ENCODE data around the gene GAD1. TPM values are rescaled to one million over a fixed set of nuclear protein-coding genes. Genes with fewer than 3 reads are reported as not detected.

GAD1 gene
- total RNA-seq, 2 experiments from 2014 or later = not detected

GRCh38 chr2:170840717-170841210 lies 24.1 kb downstream of the GAD1 start:
- H3K4me1 ChIP-seq (ENCODE audit: insufficient read depth, low read length, poor library complexity, severe bottlenecking) = no peaks in the 10 kb centered on the region
- no peaks in the 10 kb centered on the region for H3K79me2 ChIP-seq (ENCODE audit: insufficient read depth, low read depth, low read length)
- no peak overlapping the region for H3K4me3 ChIP-seq (ENCODE audit: low read depth, low read length, poor library complexity, severe bottlenecking)
- no peaks in the 10 kb centered on the region for H4K20me1 ChIP-seq (ENCODE audit: insufficient read depth, low read length)
- no peaks in the 10 kb centered on the region for H3K9me2 ChIP-seq (ENCODE audit: insufficient read depth, low read length)
- no peak overlapping the region for H3K4me2 ChIP-seq (ENCODE audit: low read length)
- H3K27ac ChIP-seq (ENCODE audit: low read depth, low read length, poor library complexity, severe bottlenecking) = no peak overlapping the region
- BruUV-seq (replicated peaks) = no TSS peak
- TF ChIP-seq, protein P1, sequence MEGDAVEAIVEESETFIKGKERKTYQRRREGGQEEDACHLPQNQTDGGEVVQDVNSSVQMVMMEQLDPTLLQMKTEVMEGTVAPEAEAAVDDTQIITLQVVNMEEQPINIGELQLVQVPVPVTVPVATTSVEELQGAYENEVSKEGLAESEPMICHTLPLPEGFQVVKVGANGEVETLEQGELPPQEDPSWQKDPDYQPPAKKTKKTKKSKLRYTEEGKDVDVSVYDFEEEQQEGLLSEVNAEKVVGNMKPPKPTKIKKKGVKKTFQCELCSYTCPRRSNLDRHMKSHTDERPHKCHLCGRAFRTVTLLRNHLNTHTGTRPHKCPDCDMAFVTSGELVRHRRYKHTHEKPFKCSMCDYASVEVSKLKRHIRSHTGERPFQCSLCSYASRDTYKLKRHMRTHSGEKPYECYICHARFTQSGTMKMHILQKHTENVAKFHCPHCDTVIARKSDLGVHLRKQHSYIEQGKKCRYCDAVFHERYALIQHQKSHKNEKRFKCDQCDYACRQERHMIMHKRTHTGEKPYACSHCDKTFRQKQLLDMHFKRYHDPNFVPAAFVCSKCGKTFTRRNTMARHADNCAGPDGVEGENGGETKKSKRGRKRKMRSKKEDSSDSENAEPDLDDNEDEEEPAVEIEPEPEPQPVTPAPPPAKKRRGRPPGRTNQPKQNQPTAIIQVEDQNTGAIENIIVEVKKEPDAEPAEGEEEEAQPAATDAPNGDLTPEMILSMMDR (conservative IDR thresholded peaks at IDR 0.05; ENCODE audit: low read length) = no peak
- no peak for TF ChIP-seq EZH2phosphoT487 (IDR thresholded peaks at IDR 0.05; ENCODE audit: borderline replicate concordance, low read depth, low read length)
- H2AFZ ChIP-seq (ENCODE audit: low read length) = no peak overlapping the region
- H3K9me3 ChIP-seq (ENCODE audit: low read length) = no peaks in the 10 kb centered on the region
- ChIA-PET POLR2A (interaction anchor here (0.6 kb wide), 1 partner anchor 514 kb away, joined by 3 read pairs; no protein-coding TSS in a partner anchor), CTCF (ENCODE audit: unreplicated experiment) (no interaction called here)
- DNase-seq (ENCODE audit: low spot score) = no peak
- H3K36me3 ChIP-seq (ENCODE audit: insufficient read depth, low read length) = no peaks in the 10 kb centered on the region
- intact Hi-C loops (cut with micrococcal nuclease; ENCODE audit: unreplicated experiment) = no loop called here

DNA sequence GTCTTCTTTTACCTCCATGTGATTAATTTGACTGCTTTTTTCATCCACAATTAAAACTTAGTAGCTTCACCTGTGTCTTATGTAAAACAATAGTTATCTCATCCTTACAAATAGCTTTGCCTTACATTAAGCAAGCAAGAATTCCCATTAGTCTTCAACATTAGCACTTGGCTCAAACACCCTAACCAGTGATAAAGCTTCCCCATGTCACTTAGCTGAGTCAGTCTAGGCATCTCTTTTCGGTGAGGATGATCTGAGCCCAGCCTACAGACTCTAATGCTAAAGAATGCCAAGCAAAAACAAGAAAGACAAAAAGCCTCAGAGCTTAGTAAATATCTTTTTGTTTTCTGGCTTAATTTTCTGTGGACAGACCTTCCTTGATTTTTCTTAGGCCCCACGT lies 26.1 kb downstream of the GAD1 start:
- no peaks in the 10 kb centered on the region for H4K20me1 ChIP-seq (ENCODE audit: insufficient read depth, low read length)
- no peak overlapping the region for H3K27ac ChIP-seq (ENCODE audit: low read depth, low read length, poor library complexity, severe bottlenecking)
- TF ChIP-seq, protein P1 (conservative IDR thresholded peaks at IDR 0.05; ENCODE audit: low read length) = no peak
- TF ChIP-seq EZH2phosphoT487 (IDR thresholded peaks at IDR 0.05; ENCODE audit: borderline replicate concordance, low read depth, low read length) = no peak
- H3K4me2 ChIP-seq (ENCODE audit: low read length) = no peak overlapping the region
- BruUV-seq (replicated peaks) = no TSS peak
- CTCF ChIA-PET (ENCODE audit: unreplicated experiment) = no interaction called here
- H3K9me2 ChIP-seq (ENCODE audit: insufficient read depth, low read length) = no peaks in the 10 kb centered on the region
- intact Hi-C loops (cut with micrococcal nuclease; ENCODE audit: unreplicated experiment) = no loop called here
- H3K9me3 ChIP-seq (ENCODE audit: low read length) = no peaks in the 10 kb centered on the region
- no peaks in the 10 kb centered on the region for H3K36me3 ChIP-seq (ENCODE audit: insufficient read depth, low read length)
- POLR2A ChIA-PET = interaction anchor here (0.5 to 1.0 kb wide), 2 partner anchors 40 to 291 kb away, joined by 3 to 8 read pairs; no protein-coding TSS in a partner anchor
- no peaks in the 10 kb centered on the region for H3K79me2 ChIP-seq (ENCODE audit: insufficient read depth, low read depth, low read length)
- H3K4me3 ChIP-seq (ENCODE audit: low read depth, low read length, poor library complexity, severe bottlenecking) = no peak overlapping the region
- no peak overlapping the region for H2AFZ ChIP-seq (ENCODE audit: low read length)
- no peak for DNase-seq (ENCODE audit: low spot score)
- H3K4me1 ChIP-seq (ENCODE audit: insufficient read depth, low read length, poor library complexity, severe bottlenecking) = no peaks in the 10 kb centered on the region

- no peak overlapping the region for H2AFZ ChIP-seq (ENCODE audit: low read length)
- no peaks in the 10 kb centered on the region for H3K9me3 ChIP-seq (ENCODE audit: low read length)
- H3K4me2 ChIP-seq (ENCODE audit: low read length) = no peak overlapping the region
- no peak for DNase-seq (ENCODE audit: low spot score)
- no peaks in the 10 kb centered on the region for H3K79me2 ChIP-seq (ENCODE audit: insufficient read depth, low read depth, low read length)
- no TSS peak for BruUV-seq (replicated peaks)
- no peaks in the 10 kb centered on the region for H3K4me1 ChIP-seq (ENCODE audit: insufficient read depth, low read length, poor library complexity, severe bottlenecking)
- CTCF ChIA-PET (ENCODE audit: unreplicated experiment) = no interaction called here
- H3K27ac ChIP-seq (ENCODE audit: low read depth, low read length, poor library complexity, severe bottlenecking) = no peak overlapping the region
- TF ChIP-seq, protein P1 (conservative IDR thresholded peaks at IDR 0.05; ENCODE audit: low read length) = no peak
- TF ChIP-seq EZH2phosphoT487 (IDR thresholded peaks at IDR 0.05; ENCODE audit: borderline replicate concordance, low read depth, low read length) = no peak
- no peaks in the 10 kb centered on the region for H3K9me2 ChIP-seq (ENCODE audit: insufficient read depth, low read length)
- no peaks in the 10 kb centered on the region for H3K36me3 ChIP-seq (ENCODE audit: insufficient read depth, low read length)
- intact Hi-C loops (cut with micrococcal nuclease; ENCODE audit: unreplicated experiment) = no loop called here
- POLR2A ChIA-PET = interaction anchor here (0.6 kb wide), 2 partner anchors 307 to 599 kb away, joined by 3 read pairs; no protein-coding TSS in a partner anchor
- no peaks in the 10 kb centered on the region for H4K20me1 ChIP-seq (ENCODE audit: insufficient read depth, low read length)
- no peak overlapping the region for H3K4me3 ChIP-seq (ENCODE audit: low read depth, low read length, poor library complexity, severe bottlenecking)
Measured at GRCh38 chr2:170843656-170844055, 27.0 kb downstream of the GAD1 start.

All from OCI-LY7 (cell line).